ENCODE measurements around the gene PLXNB3.

PLXNB3 gene

GRCh38 chrX:153824348-153824747 is 60.3 kb downstream of the PLXNB3 start:
- TF ChIP-seq CTCF (IDR thresholded peaks at IDR 0.05; ENCODE audit: low read depth, low read length) = no peak
- in situ Hi-C loops (cut with HindIII; ENCODE audit: low sequenced_read_pairs) = no loop called here
- no peak for DNase-seq (ENCODE audit: low read depth, low spot score)
- no peak overlapping the region for H3K4me3 ChIP-seq (ENCODE audit: low read depth, low read length)

GRCh38 chrX:153825042-153825441 is 61.0 kb downstream of the PLXNB3 start:
- in situ Hi-C loops (cut with HindIII; ENCODE audit: low sequenced_read_pairs) = no loop called here
- no peak overlapping the region for H3K4me3 ChIP-seq (ENCODE audit: low read depth, low read length)
- no peak for TF ChIP-seq CTCF (IDR thresholded peaks at IDR 0.05; ENCODE audit: low read depth, low read length)
- no peak for DNase-seq (ENCODE audit: low read depth, low spot score)
